Stimulated activated CD4-positive, alpha-beta T cell treated with anti-CD3 and anti-CD28 coated beads, Interleukin-12 subunit alpha, Interleukin-12 subunit beta, amount 100 ng/mL, for 4 hours (primary cell): Measurements from ENCODE around the gene EXD3.
A peak's percentile ranks its signal among the peaks of the same experiment; 100 is the strongest.

ENCODE experiments used
- DNase-seq: peaks from one replicate; pipeline ENCODE4 v3.0.0-alpha.2; 2020

Gene EXD3

DNA sequence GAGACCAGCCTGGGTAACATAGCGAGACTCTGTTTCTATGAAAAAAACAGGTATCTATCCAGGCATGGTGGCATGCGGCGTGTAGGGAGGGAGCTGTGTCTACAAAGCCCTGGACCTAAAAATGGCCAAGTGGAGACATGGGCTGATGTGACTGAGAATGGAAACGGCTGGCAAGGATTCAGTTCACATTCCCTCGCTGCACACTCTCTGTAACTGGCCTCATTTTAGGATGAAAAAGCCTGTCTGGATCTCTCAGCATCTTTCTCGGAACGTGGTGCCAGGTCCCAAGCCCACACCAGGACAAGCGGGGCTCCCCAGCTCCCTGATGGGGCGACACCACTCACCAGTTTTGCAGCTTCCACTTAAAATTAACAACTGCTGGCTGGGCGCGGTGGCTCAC, 13.4 kb downstream of the EXD3 start:
- no peak for DNase-seq

- no peak for DNase-seq
Observed at GRCh38 chr9:137408651-137409405, 14.1 kb downstream of the EXD3 start.

- no peak for DNase-seq
Observed at GRCh38 chr9:137407590-137408300, 15.2 kb downstream of the EXD3 start.

- DNase-seq = peak; percentile 62
Observed at GRCh38 chr9:137406876-137407589, 15.9 kb downstream of the EXD3 start.

- DNase-seq = no peak
Observed at GRCh38 chr9:137406085-137406760, 16.7 kb downstream of the EXD3 start.

GRCh38 chr9:137405677-137406081, 17.3 kb downstream of the EXD3 start:
- no peak for DNase-seq

- no peak for DNase-seq
Observed at GRCh38 chr9:137404961-137405567, 17.9 kb downstream of the EXD3 start.

GRCh38 chr9:137403269-137403668, 19.7 kb downstream of the EXD3 start:
- DNase-seq = no peak

DNA sequence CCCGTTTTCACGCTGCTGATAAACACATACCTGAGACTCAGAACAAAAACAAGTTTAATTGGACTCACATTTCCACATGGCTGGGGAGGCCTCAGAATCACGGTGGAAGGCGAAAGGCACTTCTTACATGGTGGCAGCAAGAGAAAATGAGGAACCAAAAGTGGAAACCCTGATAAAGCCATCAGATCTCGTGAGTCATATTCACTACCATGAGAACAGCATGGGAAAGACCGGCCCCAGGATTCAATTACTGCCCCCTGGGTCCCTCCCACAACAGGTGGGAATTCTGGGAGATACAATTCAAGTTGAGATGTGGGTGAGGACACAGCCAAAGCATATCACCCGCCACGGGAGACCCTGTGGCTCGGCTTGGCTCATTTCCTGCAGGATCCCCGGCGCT, 20.2 kb downstream of the EXD3 start:
- no peak for DNase-seq

DNA sequence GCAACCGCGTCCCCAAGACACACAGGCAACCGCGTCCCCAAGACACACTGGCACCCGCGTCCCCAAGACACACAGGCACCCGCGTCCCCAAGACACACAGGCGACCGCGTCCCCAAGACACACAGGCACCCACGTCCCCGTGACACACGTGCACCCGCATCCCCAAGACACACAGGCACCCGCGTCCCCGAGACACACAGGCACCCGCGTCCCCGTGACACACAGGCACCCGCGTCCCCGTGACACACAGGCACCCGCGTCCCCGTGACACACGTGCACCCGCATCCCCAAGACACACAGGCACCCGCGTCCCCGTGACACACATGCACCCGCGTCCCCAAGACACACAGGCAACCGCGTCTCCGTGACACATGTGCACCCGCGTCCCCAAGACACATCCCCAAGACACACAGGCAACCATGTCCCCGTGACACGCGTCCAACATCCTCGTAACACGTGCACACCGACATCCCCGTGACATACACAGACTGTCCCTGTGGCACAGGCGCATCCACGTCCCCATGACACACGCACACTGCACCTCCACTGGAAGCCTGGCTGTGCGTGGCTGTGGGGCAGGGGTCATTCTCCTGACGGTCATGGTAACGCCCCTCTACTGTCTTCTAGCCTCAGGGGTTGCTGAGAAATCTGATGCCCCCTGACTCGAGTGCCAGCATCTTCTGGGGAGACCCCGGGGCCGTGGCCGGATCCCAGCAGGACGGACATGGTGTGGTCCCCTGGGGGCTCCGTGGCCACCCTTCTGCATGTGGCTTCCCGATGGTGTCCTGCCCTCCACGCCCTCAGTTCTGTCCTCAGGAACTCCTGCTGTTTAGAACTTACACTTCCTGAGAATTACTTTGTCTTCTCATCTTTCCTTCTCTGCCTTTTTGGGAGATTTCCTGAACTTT, 24.1 kb downstream of the EXD3 start:
- DNase-seq = no peak

- no peak for DNase-seq
Observed at GRCh38 chr9:137397675-137398423, 25.1 kb downstream of the EXD3 start.

DNA sequence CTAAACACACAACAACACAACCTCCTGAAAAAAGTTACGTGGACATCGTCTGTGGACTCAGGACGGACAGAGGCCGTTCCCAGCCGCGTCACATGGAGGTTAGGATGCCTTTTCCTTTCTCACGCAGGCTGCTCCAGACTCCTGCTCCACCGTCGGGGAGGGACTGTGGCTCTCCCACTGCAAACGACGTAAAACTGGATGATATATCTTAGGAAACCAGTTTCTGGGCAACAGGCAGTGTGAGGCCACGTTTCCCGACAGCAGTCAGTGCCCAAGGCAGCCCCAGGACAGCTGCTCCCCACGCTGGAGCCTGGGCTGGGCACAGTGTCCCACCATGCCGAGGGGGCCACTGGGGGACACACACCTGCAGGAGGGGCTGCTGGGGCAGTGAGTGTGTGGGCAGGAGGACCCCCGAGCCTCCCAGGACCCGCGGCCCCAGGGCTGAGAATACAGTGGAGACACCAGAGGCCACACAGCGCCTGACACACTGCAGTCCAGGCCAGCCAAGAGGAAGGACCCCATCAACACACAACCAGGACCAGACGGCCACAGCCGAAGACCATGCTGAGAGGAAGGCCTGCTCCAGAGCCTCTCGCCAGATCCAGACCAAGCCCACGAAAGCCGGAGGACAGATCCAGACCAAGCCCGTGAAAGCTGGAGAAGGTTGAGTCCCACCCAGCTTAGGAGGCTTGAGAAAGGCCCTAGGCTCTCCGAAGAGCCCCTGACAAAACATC, 26.2 kb downstream of the EXD3 start:
- DNase-seq = no peak

- DNase-seq = no peak
Observed at GRCh38 chr9:137396227-137396626, 26.7 kb downstream of the EXD3 start.

DNA sequence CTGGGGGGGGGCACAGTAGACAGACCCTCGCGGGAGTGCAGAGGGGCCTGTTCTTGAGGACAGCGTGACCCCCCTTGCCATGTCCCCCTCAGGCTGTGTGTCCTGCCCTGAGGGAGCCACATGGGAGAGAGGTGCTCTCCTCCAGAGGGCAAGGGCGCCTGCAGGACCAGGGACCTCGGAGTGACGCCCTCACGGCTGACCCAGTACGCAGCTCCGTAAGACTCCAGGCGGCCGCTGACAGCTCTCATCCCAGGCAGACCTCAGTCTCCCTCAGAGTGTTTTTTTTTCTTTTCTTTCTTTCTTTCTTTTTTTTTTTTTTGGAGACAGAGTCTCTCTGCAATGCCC, 27.3 kb downstream of the EXD3 start:
- DNase-seq = no peak

DNA sequence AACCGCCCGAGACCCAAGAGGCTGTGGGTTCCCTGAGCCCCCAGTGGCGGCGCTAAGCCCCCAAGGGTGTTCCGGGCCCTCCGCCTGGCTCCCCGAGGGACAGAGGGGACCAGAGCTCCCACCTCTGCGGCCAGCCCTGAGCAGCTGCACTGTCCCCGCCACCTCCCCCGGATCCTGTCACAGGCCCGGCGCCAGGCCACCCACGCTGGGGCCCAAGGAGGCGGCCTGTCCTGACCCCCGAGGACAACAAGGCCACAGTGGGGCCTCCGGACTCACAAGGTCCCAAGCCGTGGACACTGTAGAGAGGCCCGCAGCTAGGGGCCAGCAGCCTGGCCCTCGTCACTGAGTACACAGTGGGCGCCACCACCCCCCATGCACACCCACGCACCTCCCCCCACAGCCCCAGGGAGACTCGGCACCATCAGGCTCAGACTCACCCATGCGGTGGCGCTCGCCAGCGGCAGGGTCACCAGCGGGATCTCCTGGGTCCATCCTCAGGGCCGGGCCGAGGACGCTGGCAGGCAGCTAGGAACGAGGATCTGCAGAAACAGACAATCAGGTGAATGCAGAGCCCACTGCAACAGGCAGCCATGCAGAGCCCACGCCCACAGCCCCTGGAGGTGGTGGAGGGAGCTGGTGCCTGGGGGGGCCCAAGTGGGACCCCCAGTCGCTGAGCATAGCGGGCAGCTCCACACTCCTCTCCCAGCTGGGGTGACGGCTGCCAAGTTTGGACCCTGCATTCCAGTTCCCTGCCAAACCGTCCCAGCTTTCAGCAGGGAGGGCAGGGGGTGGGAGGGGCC, 27.9 kb downstream of the EXD3 start:
- no peak for DNase-seq

DNA sequence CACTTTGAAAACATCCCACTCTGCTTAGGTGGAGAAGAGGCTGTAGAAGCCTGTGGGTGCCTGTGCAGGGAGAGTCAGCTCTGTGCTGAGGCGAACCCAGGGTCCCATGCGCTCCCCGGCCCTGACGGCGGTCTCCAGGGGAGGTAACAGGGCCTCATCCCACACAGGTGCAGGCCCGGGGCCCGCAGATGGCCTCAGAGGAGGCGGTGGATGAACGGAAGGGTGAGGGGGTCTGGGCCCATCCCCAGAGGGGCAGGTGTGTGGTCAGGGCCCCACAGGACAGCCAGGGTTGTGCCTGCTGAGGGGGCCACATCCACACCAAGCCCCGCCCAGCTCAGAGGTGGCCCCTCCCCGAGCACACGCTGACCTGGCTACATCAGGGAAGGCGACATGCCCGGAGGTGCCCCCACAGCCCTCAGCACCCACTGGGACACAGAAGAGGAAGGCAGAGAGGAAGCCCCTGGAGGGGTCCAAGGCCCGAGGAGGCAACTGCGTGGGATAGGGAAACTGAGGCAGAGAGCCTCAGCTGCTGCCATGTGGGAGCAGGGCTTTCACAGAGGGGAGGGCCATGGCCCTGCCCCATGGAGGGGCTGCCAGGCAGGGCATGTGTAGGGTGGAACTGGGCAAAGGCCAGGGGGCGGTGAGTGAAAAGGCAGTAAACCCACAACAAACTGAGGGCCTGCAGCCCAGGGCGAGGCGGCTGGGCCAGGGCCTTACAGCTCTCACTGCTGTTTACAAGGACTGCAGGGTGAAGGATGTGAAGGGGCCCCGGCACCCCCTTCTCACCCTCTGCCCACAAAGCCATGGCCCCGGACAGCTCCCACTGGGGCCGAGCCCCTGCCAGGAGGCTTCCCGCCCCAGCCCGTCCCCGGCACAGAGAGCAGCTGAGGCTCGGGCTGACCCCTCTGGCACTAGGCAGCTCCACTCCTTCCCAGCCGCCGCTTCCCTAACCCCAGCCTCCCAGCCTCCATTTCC, 29.5 kb downstream of the EXD3 start:
- DNase-seq = no peak

DNA sequence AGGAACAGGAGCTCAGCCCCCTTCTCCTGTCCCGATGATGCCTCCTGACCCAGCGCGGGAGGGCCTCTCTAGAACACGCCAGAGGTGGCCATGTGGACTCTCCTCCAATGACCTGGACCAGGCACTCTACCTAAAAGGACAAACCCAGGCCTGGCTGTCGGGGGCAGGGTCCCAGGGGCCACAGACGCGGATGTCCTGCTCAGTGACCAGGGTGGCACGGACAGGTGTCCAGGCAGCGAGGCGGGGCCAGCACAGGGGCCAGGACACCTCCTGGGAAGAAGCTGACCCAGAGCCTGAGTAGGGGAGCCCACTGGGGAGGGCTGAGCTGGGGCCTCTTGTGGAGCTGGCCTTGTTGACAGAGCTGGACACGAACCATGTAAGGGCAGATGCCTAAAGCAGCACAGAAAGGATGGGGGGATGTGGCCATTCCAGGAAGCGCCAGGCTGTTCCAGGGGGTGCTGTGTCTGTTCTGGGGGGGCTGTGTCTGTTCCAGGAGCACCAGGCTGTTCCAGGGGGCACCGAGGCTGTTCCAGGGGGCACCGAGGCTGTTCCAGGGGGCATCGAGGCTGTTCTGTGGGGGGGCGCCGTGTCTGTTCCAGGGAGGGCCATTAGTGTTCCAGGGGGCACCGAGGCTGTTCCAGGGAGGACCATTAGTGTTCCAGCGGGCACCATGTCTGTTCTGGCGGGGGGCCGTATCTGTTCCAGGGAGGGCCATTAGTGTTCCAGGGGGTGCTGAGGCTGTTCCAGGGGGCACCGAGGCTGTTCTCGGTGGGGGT, 30.5 kb downstream of the EXD3 start:
- no peak for DNase-seq

- DNase-seq = no peak
Observed at GRCh38 chr9:137391411-137391754, 31.6 kb downstream of the EXD3 start.
